ENCODE measurements around the gene ARSA.

DNA sequence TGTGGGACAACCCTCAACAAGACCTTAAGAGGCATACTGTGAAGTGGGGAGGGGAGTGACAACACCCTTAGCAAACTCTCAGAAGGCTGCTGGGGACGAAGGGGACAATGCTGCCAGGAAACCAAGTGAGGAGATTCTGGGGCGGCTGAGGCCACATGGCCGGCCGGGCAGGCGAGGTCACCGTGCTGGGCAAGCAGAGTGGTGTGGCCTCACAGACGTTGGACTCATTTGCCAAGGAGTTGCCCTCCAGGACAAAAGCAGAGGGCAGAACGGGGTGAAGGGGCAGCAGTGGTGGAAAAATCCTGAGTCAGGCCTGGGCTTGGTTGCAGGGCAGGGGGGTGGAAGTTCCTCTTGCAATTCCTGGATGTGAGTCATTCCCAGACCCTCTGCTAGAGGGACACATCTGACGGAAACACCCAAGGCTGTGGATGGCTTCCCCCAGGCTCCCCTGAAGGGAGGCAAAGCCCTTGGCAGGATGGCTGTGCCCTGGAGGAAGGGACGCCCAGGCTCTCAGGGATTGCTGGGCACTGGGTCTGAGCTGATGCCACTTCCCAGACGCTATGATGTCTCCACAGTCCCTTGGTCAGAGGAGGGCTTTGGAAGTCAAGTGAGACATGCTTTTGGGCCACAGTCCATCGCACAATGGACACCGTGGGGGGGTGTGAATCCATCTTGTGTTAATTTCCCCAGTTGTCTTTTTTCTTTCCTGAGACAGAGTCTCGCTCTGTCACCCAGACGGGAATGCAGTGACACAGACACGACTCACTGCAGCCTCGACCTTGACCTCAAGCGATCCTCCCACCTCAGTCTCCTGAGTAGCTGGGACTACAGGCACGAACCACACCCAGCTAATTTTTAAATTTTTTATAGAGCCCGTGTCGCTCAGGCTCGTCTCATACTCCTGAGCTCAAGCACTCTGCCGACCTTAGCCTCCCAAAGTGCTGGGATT, 28.4 kb upstream of the ARSA start:
- TF ChIP-seq, protein P1, sequence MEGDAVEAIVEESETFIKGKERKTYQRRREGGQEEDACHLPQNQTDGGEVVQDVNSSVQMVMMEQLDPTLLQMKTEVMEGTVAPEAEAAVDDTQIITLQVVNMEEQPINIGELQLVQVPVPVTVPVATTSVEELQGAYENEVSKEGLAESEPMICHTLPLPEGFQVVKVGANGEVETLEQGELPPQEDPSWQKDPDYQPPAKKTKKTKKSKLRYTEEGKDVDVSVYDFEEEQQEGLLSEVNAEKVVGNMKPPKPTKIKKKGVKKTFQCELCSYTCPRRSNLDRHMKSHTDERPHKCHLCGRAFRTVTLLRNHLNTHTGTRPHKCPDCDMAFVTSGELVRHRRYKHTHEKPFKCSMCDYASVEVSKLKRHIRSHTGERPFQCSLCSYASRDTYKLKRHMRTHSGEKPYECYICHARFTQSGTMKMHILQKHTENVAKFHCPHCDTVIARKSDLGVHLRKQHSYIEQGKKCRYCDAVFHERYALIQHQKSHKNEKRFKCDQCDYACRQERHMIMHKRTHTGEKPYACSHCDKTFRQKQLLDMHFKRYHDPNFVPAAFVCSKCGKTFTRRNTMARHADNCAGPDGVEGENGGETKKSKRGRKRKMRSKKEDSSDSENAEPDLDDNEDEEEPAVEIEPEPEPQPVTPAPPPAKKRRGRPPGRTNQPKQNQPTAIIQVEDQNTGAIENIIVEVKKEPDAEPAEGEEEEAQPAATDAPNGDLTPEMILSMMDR (IDR thresholded peaks at IDR 0.05), result no peak
- TF ChIP-seq POLR2A (IDR thresholded peaks at IDR 0.05), result no peak
